Skeletal muscle satellite cell (primary cell): ENCODE data around the gene CLDN5.

Source experiments
- H3K27me3 ChIP-seq: 2 replicates; pipeline ENCODE4 v1.7.0; 2013; ENCODE audit warnings: low read length; ENCODE audit not compliant: control insufficient read depth, insufficient read depth
- H3K36me3 ChIP-seq: 2 replicates; pipeline ENCODE4 v1.7.0; 2013; ENCODE audit warnings: mild to moderate bottlenecking, control low read depth, low read length; ENCODE audit not compliant: insufficient read depth
- H3K4me1 ChIP-seq: 2 replicates; pipeline ENCODE4 v1.7.0; 2013; ENCODE audit warnings: low read length; ENCODE audit not compliant: control insufficient read depth, insufficient read depth
- H3K4me2 ChIP-seq: 2 replicates; pipeline ENCODE4 v1.7.0; 2013; ENCODE audit warnings: mild to moderate bottlenecking, low read length
- H3K4me3 ChIP-seq: 2 replicates; pipeline ENCODE4 v1.7.0; 2013; ENCODE audit warnings: low read length
- H3K9ac ChIP-seq: 2 replicates; pipeline ENCODE4 v1.7.0; 2013; ENCODE audit warnings: mild to moderate bottlenecking, low read depth, low read length, moderate library complexity
- H3K9me3 ChIP-seq: replicated peaks from 2 replicates; pipeline ENCODE4 v1.7.0; 2013; ENCODE audit warnings: mild to moderate bottlenecking, control low read depth, low read length

Gene CLDN5

DNA sequence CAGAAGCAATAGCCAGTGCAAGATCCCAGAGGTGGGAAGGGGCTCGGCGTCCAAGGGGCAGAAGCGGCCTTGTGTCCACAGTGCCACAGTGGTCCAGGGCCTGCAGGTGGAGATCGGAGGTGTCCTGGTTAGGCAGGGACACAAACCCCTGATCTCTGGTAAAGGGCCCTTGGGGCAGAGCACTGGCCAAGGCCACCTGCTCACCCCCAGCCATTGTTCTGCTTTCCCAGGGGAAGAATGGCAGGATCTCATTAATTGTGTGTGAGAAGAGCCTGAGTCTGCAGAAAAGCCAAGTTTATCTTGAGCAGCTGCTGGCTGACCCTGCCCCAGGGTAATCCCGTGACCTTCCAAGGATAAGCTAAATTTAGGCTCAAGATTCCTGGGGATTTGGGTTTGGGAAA, 3.1 kb upstream of the CLDN5 start:
- Histone ChIP-seq H3K4me3 (no peak overlapping the region), H3K9ac (no peak overlapping the region), H3K36me3 (no peaks in the 10 kb centered on the region), H3K9me3 (no peaks in the 10 kb centered on the region), H3K4me1 (peaks cover 25% of the 10 kb centered on the region), H3K4me2 (peak overlapping the region; percentile 22), H3K27me3 (peaks cover 33% of the 10 kb centered on the region)

DNA sequence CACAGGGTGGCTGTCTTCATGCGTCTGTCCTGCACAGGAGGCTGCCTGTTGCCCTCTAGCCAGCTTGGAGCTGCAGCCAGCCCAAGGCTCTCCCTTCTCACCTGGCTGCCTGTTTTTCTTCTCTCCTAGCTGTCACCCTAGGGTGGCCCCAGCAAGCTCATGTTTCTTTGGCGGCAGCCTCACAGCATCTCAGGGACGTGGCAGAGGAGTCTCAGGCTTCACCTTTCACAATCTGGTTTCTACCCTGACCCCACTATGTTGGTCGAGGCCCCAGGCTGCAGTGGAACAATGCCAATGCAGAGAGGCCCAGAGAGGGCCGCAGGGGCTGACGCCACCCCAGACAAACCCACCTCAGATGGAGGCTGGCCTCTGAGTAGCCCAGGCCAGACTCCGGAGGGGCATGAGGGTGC, 2.5 kb upstream of the CLDN5 start:
- peaks cover 34% of the 10 kb centered on the region for H3K27me3 ChIP-seq
- H3K36me3 ChIP-seq: no peaks in the 10 kb centered on the region
- H3K4me3 ChIP-seq: no peak overlapping the region
- H3K4me1 ChIP-seq: peaks cover 25% of the 10 kb centered on the region
- no peak overlapping the region for H3K9ac ChIP-seq
- no peaks in the 10 kb centered on the region for H3K9me3 ChIP-seq
- H3K4me2 ChIP-seq: no peak overlapping the region

DNA sequence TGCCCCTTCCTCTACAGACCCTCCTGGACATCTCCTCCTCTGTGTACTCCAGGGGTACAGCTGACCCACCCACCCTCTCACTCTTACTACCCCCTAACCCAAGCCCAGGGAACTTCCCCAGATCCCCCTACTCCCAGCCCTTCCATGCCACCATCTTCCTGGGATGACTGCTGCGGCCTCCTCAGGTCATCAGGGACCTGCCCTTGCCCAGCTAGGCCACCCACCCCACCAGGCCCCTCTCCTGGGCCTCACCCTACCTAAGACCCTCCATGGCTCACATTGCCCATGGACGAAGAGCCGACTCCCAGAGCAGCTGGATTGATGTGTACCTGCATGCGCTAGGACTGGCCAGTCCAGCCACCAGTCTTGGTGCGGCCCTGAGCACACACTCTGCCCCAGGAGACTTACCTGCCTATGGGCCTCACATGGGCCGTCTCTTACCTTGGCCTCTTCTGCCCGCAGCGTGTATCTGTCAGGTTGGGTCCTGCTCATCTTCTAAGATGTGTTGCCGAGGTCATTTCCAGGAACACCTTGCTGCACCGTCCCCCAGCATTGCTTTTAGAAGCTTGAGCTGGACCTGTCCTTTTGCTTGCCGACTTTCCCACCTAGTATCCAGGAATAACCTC, 2.0 kb upstream of the CLDN5 start:
- H3K36me3 ChIP-seq: no peaks in the 10 kb centered on the region
- H3K27me3 ChIP-seq: peaks cover 34% of the 10 kb centered on the region
- peaks cover 25% of the 10 kb centered on the region for H3K4me1 ChIP-seq
- no peaks in the 10 kb centered on the region for H3K9me3 ChIP-seq
- no peak overlapping the region for H3K9ac ChIP-seq
- H3K4me3 ChIP-seq: no peak overlapping the region
- no peak overlapping the region for H3K4me2 ChIP-seq

DNA sequence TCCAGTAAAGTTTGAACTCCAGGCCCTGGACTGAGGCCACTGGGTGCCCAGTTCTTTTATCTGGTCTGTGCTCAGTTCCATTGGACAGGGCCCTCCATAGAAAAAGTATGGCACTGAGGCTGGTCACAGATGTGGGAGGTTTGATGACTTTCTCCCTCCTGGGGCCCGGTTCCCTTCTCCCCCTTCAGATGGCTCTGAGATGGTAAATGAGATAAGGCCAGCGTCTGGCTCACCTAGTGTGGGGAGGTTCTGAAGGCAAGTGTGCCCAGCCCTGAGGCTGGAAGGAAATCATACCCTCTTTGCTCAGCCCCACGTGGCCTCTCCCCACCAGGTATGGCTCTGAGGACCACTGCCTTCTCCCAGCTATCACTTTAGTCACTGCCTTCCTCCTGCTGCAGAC, 1.5 kb upstream of the CLDN5 start:
- Histone ChIP-seq H3K9ac (no peak overlapping the region), H3K4me2 (no peak overlapping the region), H3K4me3 (no peak overlapping the region), H3K36me3 (no peaks in the 10 kb centered on the region), H3K4me1 (peaks cover 25% of the 10 kb centered on the region), H3K27me3 (peaks cover 31% of the 10 kb centered on the region), H3K9me3 (no peaks in the 10 kb centered on the region)

DNA sequence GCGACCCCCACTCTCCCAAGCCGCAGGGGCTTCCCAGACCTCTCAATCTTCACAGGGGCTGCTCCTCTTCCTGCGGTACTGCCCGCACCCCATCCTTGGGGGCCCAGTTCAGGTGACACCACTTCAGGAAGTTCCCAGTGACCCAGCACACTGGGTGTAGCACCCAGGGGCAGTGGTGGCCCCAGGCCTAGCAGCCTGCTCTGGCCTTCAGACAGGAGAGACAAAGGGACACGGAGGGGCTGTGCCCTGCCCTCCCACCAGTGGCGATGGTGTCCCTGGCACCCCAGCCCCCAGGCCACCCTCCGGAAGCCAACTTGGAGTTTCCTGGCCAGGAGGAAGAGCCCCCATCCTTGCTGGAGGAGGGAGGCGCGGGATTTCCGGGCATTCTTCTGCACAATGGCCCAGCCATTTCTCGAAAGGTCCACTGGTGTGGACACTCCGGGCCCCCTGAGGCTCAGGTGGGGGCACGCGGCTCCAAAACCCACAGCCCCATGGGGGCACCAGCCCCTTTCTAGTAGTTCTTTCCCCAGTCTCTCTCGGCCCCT, 978 bp upstream of the CLDN5 start:
- peaks cover 27% of the 10 kb centered on the region for H3K27me3 ChIP-seq
- peaks cover 25% of the 10 kb centered on the region for H3K4me1 ChIP-seq
- no peak overlapping the region for H3K4me2 ChIP-seq
- no peaks in the 10 kb centered on the region for H3K36me3 ChIP-seq
- H3K9me3 ChIP-seq: no peaks in the 10 kb centered on the region
- H3K4me3 ChIP-seq: no peak overlapping the region
- H3K9ac ChIP-seq: no peak overlapping the region

DNA sequence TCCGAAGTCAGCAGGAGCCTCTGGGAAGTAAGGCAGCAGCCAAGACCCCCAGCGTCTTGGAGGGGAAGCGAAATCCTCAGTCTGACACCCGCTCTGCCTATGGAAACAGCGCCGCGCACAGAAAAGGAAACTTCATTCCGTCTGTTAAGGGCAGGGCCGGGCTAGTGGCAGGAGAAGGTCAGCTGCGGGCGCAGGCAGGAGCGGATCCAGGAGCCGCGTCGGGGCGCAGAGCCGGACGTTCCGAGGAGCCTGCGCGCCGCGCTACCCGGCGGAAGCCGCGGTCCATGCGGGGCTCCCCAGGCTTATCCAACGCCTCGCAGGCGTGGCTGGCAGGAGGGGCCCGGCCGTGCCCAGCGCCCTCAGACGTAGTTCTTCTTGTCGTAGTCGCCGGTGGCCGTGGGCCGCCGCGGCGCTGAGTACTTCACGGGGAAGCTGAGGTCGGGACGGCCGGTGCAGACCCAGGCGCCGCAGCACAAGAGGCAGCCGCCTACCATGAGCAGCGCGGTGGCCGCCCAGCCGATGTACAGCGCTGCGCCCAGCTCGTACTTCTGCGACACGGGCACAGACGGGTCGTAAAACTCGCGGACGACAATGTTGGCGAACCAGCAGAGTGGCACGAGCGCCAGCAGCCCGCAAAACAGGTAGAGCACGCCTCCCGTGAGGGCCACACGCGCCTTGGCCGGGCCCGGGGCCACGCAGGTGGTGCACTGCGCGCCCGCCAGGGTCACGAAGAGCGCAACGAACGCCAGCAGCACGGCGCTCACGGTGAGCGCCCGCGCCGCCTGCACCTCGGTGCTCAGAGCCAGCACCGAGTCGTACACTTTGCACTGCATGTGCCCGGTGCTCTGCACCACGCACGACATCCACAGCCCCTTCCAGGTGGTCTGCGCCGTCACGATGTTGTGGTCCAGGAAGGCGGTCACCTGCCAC, 705 bp downstream of the CLDN5 start:
- Histone ChIP-seq H3K9ac (peak overlapping the region; percentile 9), H3K4me1 (peaks cover 25% of the 10 kb centered on the region), H3K9me3 (no peaks in the 10 kb centered on the region), H3K27me3 (peaks cover 27% of the 10 kb centered on the region), H3K36me3 (no peaks in the 10 kb centered on the region), H3K4me3 (peak overlapping the region; percentile 60), H3K4me2 (peak overlapping the region; percentile 87)

DNA sequence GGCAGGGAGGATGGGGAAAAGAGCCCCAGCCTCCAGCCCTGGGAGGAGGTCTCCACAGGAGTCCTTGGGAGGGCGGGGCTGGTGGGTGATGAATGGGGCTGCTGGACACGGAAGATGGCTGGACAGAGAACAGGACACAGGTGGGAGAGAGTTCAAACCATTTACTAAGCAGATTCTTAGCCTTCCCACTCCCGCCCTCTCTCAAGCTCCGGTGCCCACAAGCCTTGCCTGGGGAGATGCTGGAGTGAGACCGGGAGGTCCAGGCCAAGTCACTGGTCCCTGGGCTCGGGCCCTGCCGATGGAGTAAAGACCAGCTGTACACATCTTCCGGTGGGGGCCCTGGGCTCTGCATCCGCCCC, 1.4 kb downstream of the CLDN5 start:
- Histone ChIP-seq H3K9me3 (no peaks in the 10 kb centered on the region), H3K4me2 (peak overlapping the region; percentile 87), H3K4me3 (peak overlapping the region; percentile 60), H3K9ac (peak overlapping the region; percentile 9), H3K27me3 (peaks cover 27% of the 10 kb centered on the region), H3K4me1 (peaks cover 21% of the 10 kb centered on the region), H3K36me3 (no peaks in the 10 kb centered on the region)

DNA sequence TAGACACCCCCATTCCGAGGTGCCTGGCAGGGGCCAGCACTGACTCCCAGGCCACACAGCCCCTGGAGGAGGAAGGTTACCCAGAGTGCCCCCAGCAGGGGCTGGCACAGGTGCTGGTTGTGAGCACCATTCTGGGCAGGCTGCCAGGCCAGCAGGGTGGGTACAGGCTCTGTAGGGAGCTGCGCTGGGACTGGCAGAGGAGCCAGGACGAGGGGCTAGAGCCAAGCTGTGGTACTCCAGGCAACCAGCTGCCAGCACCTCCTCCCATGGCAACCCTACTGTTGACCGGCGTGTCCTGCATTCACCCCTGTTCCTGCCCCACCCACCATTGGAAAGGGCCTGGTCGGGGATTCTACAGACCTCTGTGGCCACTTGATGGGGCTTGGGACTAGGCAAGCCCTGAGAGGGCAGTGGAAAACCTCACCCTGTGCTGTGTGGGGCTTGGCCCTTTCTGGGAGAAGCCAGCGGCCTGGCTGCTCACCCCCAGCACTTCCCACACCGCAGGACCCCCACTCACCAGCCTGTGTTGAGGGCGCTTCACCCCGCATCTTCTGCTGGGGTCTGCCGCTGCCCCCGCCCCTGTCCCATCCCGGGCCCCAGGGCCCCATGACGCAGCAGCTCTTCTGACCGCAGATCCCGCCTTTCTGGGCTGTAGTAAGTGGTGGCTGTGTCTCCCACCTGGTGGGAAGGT, 1.9 kb downstream of the CLDN5 start:
- peaks cover 27% of the 10 kb centered on the region for H3K27me3 ChIP-seq
- no peak overlapping the region for H3K9ac ChIP-seq
- H3K4me2 ChIP-seq: peak overlapping the region; percentile 87
- H3K36me3 ChIP-seq: no peaks in the 10 kb centered on the region
- H3K4me3 ChIP-seq: peak overlapping the region; percentile 60
- H3K9me3 ChIP-seq: no peaks in the 10 kb centered on the region
- H3K4me1 ChIP-seq: peaks cover 17% of the 10 kb centered on the region

DNA sequence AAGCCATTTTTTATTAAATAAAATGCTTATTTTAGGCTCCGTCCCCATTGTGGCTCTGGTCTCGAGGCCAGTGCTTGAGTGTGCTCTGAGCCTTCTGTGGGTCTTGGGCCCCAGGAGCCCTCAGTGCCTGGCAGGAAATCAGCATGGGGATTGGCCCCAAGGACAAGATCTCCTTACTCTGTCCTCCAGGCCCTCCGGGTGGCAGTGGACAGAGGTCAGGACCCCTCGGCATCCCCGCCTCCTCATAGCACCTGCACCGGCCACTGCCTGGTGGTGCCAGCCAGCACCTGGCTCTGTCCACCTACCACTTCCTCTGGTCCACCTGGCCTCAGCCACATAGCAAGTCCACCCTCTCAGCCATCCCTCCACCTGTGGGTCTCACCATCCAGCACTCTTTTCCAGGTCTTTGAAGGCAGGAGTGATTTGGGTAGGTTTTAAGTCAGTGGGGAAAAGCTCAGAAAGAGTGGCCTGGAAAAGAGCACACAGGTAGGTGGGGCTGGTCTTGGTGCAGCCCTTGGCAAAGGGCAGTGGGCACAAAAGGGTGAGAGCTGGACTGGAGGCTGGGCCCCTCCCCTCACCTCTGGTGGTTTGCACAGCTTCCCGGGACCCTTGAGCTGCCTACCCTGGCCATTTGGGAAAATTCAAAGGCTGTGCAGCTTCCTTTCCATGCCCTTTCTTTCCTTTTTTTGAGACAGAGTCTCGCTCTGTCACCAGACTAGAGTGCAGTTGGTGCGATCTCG, 3.5 kb downstream of the CLDN5 start:
- Histone ChIP-seq H3K9ac (no peak overlapping the region), H3K4me3 (no peak overlapping the region), H3K9me3 (no peaks in the 10 kb centered on the region), H3K27me3 (peaks cover 27% of the 10 kb centered on the region), H3K4me2 (no peak overlapping the region), H3K36me3 (no peaks in the 10 kb centered on the region), H3K4me1 (peaks cover 17% of the 10 kb centered on the region)

DNA sequence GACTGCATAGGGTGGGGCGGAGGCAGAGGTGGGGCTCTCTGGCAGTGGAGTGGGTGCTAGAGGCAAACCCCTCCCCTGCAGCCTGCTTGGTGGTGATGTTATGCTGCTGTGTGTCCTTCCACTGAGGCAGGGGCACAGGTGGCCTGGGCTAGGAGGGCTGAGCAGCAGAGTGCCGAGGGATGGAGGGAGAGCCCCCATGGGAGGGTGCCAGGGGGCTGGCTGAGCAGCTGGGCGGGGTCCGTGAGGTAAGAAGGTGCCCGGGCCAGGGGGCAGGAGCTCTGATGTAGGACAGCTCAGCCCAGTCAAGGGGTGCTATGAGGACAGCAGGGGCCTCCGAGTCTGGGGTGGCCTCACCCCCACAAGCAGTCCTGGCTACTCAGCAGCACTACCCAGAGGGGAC, 4.2 kb downstream of the CLDN5 start:
- H3K36me3 ChIP-seq: peaks cover 4% of the 10 kb centered on the region
- H3K4me1 ChIP-seq: peaks cover 23% of the 10 kb centered on the region
- peaks cover 21% of the 10 kb centered on the region for H3K27me3 ChIP-seq
- H3K9me3 ChIP-seq: no peaks in the 10 kb centered on the region
- no peak overlapping the region for H3K4me3 ChIP-seq
- no peak overlapping the region for H3K9ac ChIP-seq
- no peak overlapping the region for H3K4me2 ChIP-seq
